Ascending aorta (tissue), 2 donors: ENCODE results near the gene TNFRSF18. TPM values are rescaled to one million over a fixed set of nuclear protein-coding genes. Genes with fewer than 3 reads are reported as not detected.

Experiments used
- DNase-seq, 2 donors: peaks; one replicate each; pipeline ENCODE4 v3.0.0-alpha.2; 2019; ENCODE audit warnings: low spot score in 2 of 2
- H3K27ac ChIP-seq, 2 donors: fragments of 200-600 bp; sonication (generic); one replicate each; pipeline ENCODE4 v1.5.1; 2016 to 2017; ENCODE audit warnings: mild to moderate bottlenecking in 1 of 2
- H3K27me3 ChIP-seq: fragments of 200-600 bp; sonication (generic); one replicate; pipeline ENCODE4 v1.5.1; 2017
- H3K36me3 ChIP-seq, 2 donors: fragments of 200-600 bp; sonication (generic); one replicate each; pipeline ENCODE4 v1.5.1; 2016
- H3K4me1 ChIP-seq, 2 donors: fragments of 200-600 bp; sonication (generic); one replicate each; pipeline ENCODE4 v1.5.1; 2016 to 2017; ENCODE audit warnings: mild to moderate bottlenecking in 1 of 2
- H3K4me3 ChIP-seq, 2 donors: fragments of 200-600 bp; sonication (generic); one replicate each; pipeline ENCODE4 v1.5.1; 2016 to 2017; ENCODE audit warnings: mild to moderate bottlenecking in 1 of 2
- H3K9me3 ChIP-seq, 2 donors: fragments of 200-600 bp; sonication (generic); one replicate each; pipeline ENCODE4 v1.5.1; 2016
- CTCF ChIP-seq, 3 experiments: fragments of 200-600 bp in 2 of 3; fragments of 450-650 bp in 1 of 3; sonication (generic) in 2 of 3; IDR thresholded peaks; one replicate each; pipeline ENCODE4 v1.5.1; 2016 to 2019; ENCODE audit warnings: antibody characterized with exemption in 3 of 3, mild to moderate bottlenecking in 1 of 3, moderate library complexity in 1 of 3
- intact Hi-C: fragments of 100-400 bp; cut with DNase I; formaldehyde crosslinking; loops from one replicate; pipeline ENCODE4 v1.15.1; 2023
- total RNA-seq: library from RNA; depleted of rRNA; stranded (reverse); fragments of >200 nt; gene quantifications from one replicate; pipeline ENCODE4 v1.1.0, GENCODE V29; 2016

TNFRSF18 gene
- not detected for total RNA-seq

GRCh38 chr1:1206376-1206965, at the start of gene TNFRSF18:
TSS of gene TNFRSF18 (minus strand) at chr1:1206592. CDS start at chr1:1206571, 21 bp downstream.
- no peaks in the 10 kb centered on the region for H3K9me3 ChIP-seq
- H3K4me1 ChIP-seq = peaks cover 0 to 4% of the 10 kb centered on the region in 2 donors
- no peak within 1 kb of the TSS for H3K27ac ChIP-seq
- peaks cover 15% of the 10 kb centered on the region for H3K27me3 ChIP-seq
- H3K4me3 ChIP-seq = peak within 1 kb of the TSS in 1 of 2 donors; percentile 41
- TF ChIP-seq CTCF (IDR thresholded peaks at IDR 0.05) = no peak
- intact Hi-C loops = no loop called here
- DNase-seq = no peak
- no peaks in the 10 kb centered on the region for H3K36me3 ChIP-seq

- no peaks in the 10 kb centered on the region for H3K27me3 ChIP-seq
- H3K4me3 ChIP-seq = no peak overlapping the region
- H3K4me1 ChIP-seq = no peaks in the 10 kb centered on the region
- DNase-seq = no peak
- no peak for TF ChIP-seq CTCF (IDR thresholded peaks at IDR 0.05)
- H3K27ac ChIP-seq = no peak overlapping the region
- intact Hi-C loops = no loop called here
- no peaks in the 10 kb centered on the region for H3K9me3 ChIP-seq
- H3K36me3 ChIP-seq = peaks cover 58 to 71% of the 10 kb centered on the region in 2 donors
Observed at GRCh38 chr1:1255611-1256010, 49.2 kb upstream of the TNFRSF18 start.

GRCh38 chr1:1255078-1255477, 48.7 kb upstream of the TNFRSF18 start:
- peaks cover 54 to 66% of the 10 kb centered on the region in 2 donors for H3K36me3 ChIP-seq
- no peak for TF ChIP-seq CTCF (IDR thresholded peaks at IDR 0.05)
- H3K27me3 ChIP-seq = no peaks in the 10 kb centered on the region
- no peak overlapping the region for H3K4me3 ChIP-seq
- DNase-seq = no peak
- H3K9me3 ChIP-seq = no peaks in the 10 kb centered on the region
- intact Hi-C loops = no loop called here
- H3K4me1 ChIP-seq = no peaks in the 10 kb centered on the region
- H3K27ac ChIP-seq = no peak overlapping the region

- H3K27ac ChIP-seq = no peak overlapping the region
- intact Hi-C loops = no loop called here
- H3K36me3 ChIP-seq = peaks cover 49 to 61% of the 10 kb centered on the region in 2 donors
- H3K9me3 ChIP-seq = no peaks in the 10 kb centered on the region
- no peak overlapping the region for H3K4me3 ChIP-seq
- DNase-seq = no peak
- no peak for TF ChIP-seq CTCF (IDR thresholded peaks at IDR 0.05)
- no peaks in the 10 kb centered on the region for H3K27me3 ChIP-seq
- no peaks in the 10 kb centered on the region for H3K4me1 ChIP-seq
Observed at GRCh38 chr1:1254667-1254998, 48.2 kb upstream of the TNFRSF18 start.

- peaks cover 45 to 56% of the 10 kb centered on the region in 2 donors for H3K36me3 ChIP-seq
Observed at GRCh38 chr1:1253972-1254666, 47.7 kb upstream of the TNFRSF18 start.

More at GRCh38 chr1:1253972-1254666, 47.7 kb upstream of the TNFRSF18 start:
- H3K4me3 ChIP-seq = no peak overlapping the region
- no peaks in the 10 kb centered on the region for H3K4me1 ChIP-seq
- no peak for DNase-seq
- no peak overlapping the region for H3K27ac ChIP-seq
- no peaks in the 10 kb centered on the region for H3K9me3 ChIP-seq
- TF ChIP-seq CTCF (IDR thresholded peaks at IDR 0.05) = no peak
- intact Hi-C loops = no loop called here
- H3K27me3 ChIP-seq = no peaks in the 10 kb centered on the region
